Measurements from ENCODE around the gene MCF2L.

GRCh38 chr13:113074401-113074800 is 105.4 kb downstream of the MCF2L start:
- no peak for TF ChIP-seq EZH2 (IDR thresholded peaks at IDR 0.05; ENCODE audit: low read length, unreplicated experiment)
- TF ChIP-seq CTCF (conservative IDR thresholded peaks at IDR 0.05; ENCODE audit: low read depth, low read length), result no peak
- no peak for TF ChIP-seq EZH2phosphoT487 (IDR thresholded peaks at IDR 0.05; ENCODE audit: borderline replicate concordance, low read length)
